Measurements from ENCODE around the gene PTPN12.
A peak's percentile ranks its signal among the peaks of the same experiment; 100 is the strongest.
"Not testable (repeated sequence)": the region's sequence is repeated elsewhere in the genome, so short reads cannot be mapped to it uniquely, and the experiment has no call there.

PTPN12 gene

DNA sequence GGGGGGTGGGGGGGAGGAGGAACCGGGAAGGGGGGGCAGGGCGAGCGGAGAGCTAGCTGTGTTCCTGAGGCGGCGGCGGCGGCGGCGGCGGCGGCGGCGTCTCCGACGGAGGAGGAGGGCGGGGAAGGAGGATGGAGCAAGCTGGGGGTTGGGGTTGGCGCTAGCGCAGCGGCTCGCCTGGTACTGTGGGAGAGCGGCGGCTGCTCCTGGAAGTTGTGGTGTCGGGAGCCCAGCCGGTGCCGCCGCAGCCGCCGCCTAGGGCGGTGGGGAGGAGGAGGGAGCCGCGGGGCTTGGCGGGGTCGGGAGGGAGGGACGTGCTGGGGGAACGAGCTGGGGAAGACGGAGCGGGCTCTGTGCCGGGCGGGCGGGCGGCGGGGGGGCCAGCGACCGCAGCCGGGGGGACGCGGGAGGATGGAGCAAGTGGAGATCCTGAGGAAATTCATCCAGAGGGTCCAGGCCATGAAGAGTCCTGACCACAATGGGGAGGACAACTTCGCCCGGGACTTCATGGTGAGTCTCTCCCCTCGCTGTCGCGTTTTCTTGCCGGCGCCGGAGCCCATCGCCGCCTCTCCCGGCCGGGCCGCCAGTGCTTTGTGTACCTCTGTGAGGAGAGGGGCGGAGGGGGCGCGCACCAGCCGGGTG is at the start of gene PTPN12:
TSS of gene PTPN12 (plus strand) at position 160 of the 642 bp plus-strand sequence. CDS start at position 412, 252 bp downstream.
- DNase-seq (ENCODE audit: low read depth), result peak; percentile 2

DNA sequence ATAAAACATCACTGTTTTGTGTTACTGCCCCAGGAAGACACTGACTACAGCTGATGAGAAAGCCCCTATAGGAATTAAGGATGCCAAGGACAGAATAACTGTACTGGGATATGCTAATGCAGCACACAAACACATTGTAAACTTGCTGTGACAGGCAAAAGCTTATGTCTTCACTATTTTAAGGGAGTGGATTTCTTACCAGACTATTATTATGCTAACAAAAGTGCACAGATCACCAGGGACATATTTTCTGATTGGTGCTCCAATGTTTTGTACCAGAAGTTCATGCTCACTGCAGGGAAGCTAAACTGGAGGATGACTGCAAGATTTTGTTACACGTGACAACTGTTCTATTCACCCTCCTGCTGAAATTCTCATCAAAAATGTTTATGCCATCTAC is 48.1 kb upstream of the PTPN12 start:
- DNase-seq (ENCODE audit: low read depth), result no peak

DNA sequence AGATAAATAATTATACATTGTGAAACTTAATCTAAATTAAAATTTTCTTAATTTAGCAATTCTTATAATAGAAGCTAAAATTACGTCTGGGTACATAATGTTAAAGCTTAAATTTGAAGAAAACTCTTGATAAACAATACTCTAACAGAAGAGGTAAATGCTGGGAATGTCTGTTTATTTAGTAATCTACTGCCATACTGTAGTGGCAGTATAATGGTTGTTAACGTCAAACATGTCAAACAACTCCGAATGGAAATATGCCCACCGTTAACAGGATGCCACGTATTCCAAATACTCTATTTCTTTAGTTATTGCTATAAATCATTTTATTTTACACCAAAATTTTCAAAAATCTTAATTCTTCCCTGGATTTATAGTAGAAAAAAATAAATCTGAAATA is 40.0 kb upstream of the PTPN12 start:
- DNase-seq (ENCODE audit: low read depth), result no peak

- DNase-seq (ENCODE audit: low read depth), result no peak
Measured at GRCh38 chr7:77498659-77499379, 38.3 kb upstream of the PTPN12 start.

DNA sequence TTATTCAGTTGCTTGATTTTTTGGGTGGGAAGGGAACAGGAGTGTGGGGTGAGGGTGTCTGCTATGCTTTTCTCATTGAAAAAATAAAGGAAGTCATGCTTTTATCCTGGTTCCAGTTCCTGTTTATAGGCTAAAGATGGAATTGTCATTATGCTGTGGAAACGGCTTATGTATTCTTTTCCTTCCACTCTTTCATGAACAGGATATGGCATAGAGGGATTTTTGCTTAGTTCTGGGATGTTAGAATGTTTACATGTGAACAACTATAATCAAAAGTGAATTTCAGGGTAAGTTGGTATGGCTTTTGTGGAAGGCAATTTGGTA is 35.9 kb upstream of the PTPN12 start:
- DNase-seq (ENCODE audit: low read depth), result no peak

DNA sequence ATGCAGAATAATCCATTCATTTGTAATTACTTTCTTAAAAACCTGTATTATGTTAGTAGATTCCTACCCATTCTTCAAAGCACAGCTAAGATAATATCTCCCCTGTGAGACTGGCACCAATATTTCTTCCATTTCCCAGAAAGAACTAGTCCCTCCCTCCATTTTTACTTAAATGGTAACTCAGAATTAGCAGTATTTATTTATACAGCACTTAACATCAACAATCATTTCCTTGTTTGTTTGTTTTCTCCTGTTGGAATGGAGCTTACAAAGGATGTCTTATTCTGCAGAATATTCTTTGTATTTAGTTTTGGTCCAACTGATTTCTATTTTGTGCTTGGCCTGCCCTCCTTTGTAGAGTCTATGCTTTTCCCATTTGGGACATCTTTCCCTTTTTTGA is 32.1 kb upstream of the PTPN12 start:
- no peak for DNase-seq (ENCODE audit: low read depth)

DNA sequence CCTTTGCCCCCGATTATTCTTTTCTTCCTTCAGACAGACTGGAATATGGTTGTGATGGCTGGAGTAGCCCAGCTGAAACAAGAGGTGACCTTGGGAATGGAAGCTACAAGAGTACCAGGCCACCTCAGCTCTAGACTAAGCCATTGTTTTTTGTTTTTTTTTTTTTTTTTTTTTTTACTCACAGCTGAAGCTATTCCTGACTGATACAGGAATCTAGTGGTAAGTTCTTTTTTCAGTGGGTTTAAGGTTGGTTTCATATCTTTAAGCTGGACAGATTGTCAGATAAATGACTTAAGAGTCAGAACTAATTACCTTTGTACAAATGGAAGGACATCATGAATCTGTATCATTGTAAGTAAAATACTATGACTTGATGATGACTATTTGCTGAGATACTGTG is 30.2 kb upstream of the PTPN12 start:
- no peak for DNase-seq (ENCODE audit: low read depth)

- DNase-seq (ENCODE audit: low read depth), result not testable (repeated sequence)
Measured at GRCh38 chr7:77513002-77513670, 24.0 kb upstream of the PTPN12 start.

DNA sequence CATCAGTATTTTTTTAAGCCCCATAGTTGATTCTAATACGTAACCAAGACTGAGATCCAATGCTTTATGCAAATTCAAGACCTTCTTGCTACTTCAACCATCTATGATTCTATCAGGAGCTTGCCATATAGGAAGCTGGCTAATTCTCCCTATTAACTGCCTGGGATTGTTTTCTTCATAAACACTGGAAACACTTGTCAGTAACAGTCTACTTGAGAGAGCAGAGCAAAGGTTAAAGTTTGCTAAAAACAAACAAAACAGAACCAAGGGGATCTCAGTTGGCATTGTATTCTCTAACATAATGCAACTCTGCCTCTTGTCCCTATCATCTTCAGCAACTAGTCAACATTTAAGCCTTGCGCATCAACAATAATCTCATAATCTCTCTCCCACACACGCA is 21.0 kb upstream of the PTPN12 start:
- DNase-seq (ENCODE audit: low read depth), result no peak

DNA sequence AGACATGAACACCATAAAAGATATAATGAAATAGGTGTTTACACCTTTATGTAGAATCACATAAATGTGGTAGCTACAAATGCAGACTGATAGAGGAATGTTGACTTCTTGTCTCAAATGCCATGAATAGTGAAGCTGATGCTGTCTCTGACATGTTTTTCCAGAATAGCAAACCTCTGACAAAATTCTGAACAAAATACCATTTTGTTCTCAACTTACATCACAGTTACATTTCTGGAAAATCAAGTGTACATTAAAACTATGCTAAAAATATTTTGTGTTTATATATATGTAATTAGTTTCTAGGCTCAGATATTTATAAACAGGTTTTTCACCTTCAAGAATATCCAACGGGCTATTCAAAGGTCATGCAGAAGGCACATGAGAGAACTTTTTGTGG is 16.8 kb upstream of the PTPN12 start:
- DNase-seq (ENCODE audit: low read depth), result no peak

- DNase-seq (ENCODE audit: low read depth), result not testable (repeated sequence)
Measured at GRCh38 chr7:77521537-77521936, 15.6 kb upstream of the PTPN12 start.

- no peak for DNase-seq (ENCODE audit: low read depth)
Measured at GRCh38 chr7:77524731-77525130, 12.4 kb upstream of the PTPN12 start.

DNA sequence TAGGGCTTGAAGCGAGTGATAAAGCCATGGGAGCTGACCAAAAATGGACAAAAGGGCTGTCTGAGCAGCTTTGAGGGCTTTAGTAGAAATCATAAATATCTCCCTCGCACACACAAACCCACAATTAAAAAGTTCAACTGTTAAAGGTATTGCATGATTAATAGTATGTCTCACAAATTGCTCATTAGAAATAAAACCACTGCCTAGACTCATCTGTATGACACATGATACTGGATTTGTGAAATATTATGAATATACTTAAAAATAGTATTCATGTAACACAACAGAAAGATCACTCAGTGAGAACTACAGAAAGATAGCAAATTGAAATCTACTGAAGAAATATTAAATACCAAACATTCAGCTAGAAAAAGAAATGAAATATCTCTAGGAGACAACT is 11.9 kb upstream of the PTPN12 start:
- DNase-seq (ENCODE audit: low read depth), result no peak

DNA sequence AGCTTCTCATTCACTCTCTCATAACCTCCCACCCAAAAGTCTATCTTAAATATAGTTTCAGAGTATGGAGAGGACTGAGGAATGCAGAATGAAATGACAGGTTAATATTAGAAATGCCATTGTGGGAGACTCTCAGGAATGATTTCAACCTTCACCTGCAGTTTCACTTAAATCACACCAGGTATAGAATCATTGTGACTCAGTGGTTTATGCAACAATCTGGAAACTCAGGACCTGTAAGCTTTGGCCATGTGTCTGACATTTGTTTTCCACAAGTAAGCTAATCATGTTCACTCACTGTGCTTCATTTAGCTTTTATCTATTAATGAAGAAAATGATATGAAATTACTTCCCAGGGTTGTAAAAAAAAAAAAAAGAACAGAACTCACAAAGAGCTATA is 8.7 kb upstream of the PTPN12 start:
- no peak for DNase-seq (ENCODE audit: low read depth)

GRCh38 chr7:77529279-77529678 is 7.8 kb upstream of the PTPN12 start:
- DNase-seq (ENCODE audit: low read depth), result no peak

GRCh38 chr7:77531038-77531437 is 6.1 kb upstream of the PTPN12 start:
- DNase-seq (ENCODE audit: low read depth), result no peak

- DNase-seq (ENCODE audit: low read depth), result no peak
Measured at GRCh38 chr7:77532247-77532646, 4.8 kb upstream of the PTPN12 start.

- DNase-seq (ENCODE audit: low read depth), result not testable (repeated sequence)
Measured at GRCh38 chr7:77532732-77533131, 4.4 kb upstream of the PTPN12 start.

GRCh38 chr7:77534046-77534445 is 3.0 kb upstream of the PTPN12 start:
- not testable (repeated sequence) for DNase-seq (ENCODE audit: low read depth)

GRCh38 chr7:77536017-77536412 is 1.1 kb upstream of the PTPN12 start:
- DNase-seq (ENCODE audit: low read depth), result no peak

GRCh38 chr7:77536413-77537135 is 521 bp upstream of the PTPN12 start:
- peak; percentile 96 for DNase-seq (ENCODE audit: low read depth)

GRCh38 chr7:77537778-77538280 is 734 bp downstream of the PTPN12 start:
- DNase-seq (ENCODE audit: low read depth), result peak; percentile 1

Measured in stimulated activated CD8-positive, alpha-beta memory T cell treated with anti-CD3 and anti-CD28 coated beads, Interleukin-7, amount 100 ng/mL, for 24 hours (primary cell).